Measurements from ENCODE around the gene ZNF536. TPM values are rescaled to one million over a fixed set of nuclear protein-coding genes. Genes with fewer than 3 reads are reported as not detected.

Gene ZNF536
- total and polyA plus RNA-seq, 9 of the 15 experiments (the other 6 are each of a cell fraction or from before 2014, with no cell fraction given), result not detected

GRCh38 chr19:30516111-30516510 is 143.9 kb downstream of the ZNF536 start:
- ATAC-seq (no peak), DNase-seq (ENCODE audit: extremely low read depth in 1 of 4, low spot score in 3 of 4) (no peak), FAIRE-seq (no peak)
- H3K4me3 ChIP-seq, result no peak overlapping the region
- 0% methylated on average over 6 of the region's 6 CpGs for WGBS (ENCODE audit: insufficient coverage, low coverage, missing lambda C conversion rate)
- peaks cover 3% of the 10 kb centered on the region; the same call in 1 of the 2 replicates for H4K20me1 ChIP-seq (replicated peaks; ENCODE audit: control insufficient read depth, insufficient read depth, low read length)
- H2AFZ ChIP-seq (ENCODE audit: low read depth, low read length), result no peak overlapping the region
- peaks cover 3% of the 10 kb centered on the region for H3K9me1 ChIP-seq (ENCODE audit: control insufficient read depth, insufficient read depth, low read length)
- no peak overlapping the region for H3K4me2 ChIP-seq (ENCODE audit: insufficient read depth, low read length)
- ChIA-PET CTCF (ENCODE audit: low intra/inter-chr PET ratio) (no interaction called here), POLR2A (no interaction called here)
- no TSS peak for BruUV-seq (replicated peaks)
- in situ Hi-C loops (cut with MboI) (no loop called here), intact Hi-C loops (cut with micrococcal nuclease) (no loop called here)
- H3K9ac ChIP-seq (ENCODE audit: insufficient read depth in 1 of 2, low read depth in 2 of 2, low read length in 2 of 2), result no peak overlapping the region
- no peaks in the 10 kb centered on the region for H3K79me2 ChIP-seq (ENCODE audit: control insufficient read depth, insufficient read depth, low read length)
- no peaks in the 10 kb centered on the region for H3K36me3 ChIP-seq (ENCODE audit: control insufficient read depth, insufficient read depth, low read length)
- no peak overlapping the region for H3K27ac ChIP-seq (ENCODE audit: extremely low read depth, low read depth, low read length)
- H3K4me1 ChIP-seq (replicated peaks in 1 of 2; ENCODE audit: control insufficient read depth in 2 of 2, insufficient read depth in 2 of 2, low read length in 2 of 2), result no peaks in the 10 kb centered on the region
- H3K27me3 ChIP-seq (ENCODE audit: control insufficient read depth in 2 of 2, insufficient read depth in 2 of 2, low read length in 2 of 2), result peaks cover 0 to 10% of the 10 kb centered on the region in 2 experiments; a peak in 1 of 5 replicates
- TF ChIP-seq ZMIZ1 (IDR thresholded peaks at IDR 0.05; ENCODE audit: low read depth in 2 of 2, low read length in 2 of 2) (no peak), CEBPG (CRISPR knock-in tag; IDR thresholded peaks at IDR 0.05) (no peak), CEBPG (tag; conservative IDR thresholded peaks at IDR 0.05 in 1 of 2, IDR thresholded peaks at IDR 0.05 in 1 of 2) (no peak), HCFC1 (IDR thresholded peaks at IDR 0.05; ENCODE audit: low read depth, low read length) (no peak), RBM14 (IDR thresholded peaks at IDR 0.05; ENCODE audit: borderline replicate concordance, insufficient read depth, low read depth, low read length) (no peak), E2F1 (CRISPR knock-in tag; IDR thresholded peaks at IDR 0.05) (no peak), HDAC2 (IDR thresholded peaks at IDR 0.05) (no peak), POLR2B (IDR thresholded peaks at IDR 0.05; ENCODE audit: low read depth, partially characterized antibody) (no peak)
- H3K9me3 ChIP-seq (replicated peaks; ENCODE audit: control insufficient read depth, insufficient read depth, low read depth, low read length), result no peaks in the 10 kb centered on the region
